NCI-H2171 (cell line): ENCODE results near the gene AFTPH.

Experiments
- DNase-seq: peaks from one replicate; lab custom pipeline; 2025; lab: John Stamatoyannopoulos, UW

Gene AFTPH

GRCh38 chr2:64540615-64541014 lies 16.5 kb downstream of the AFTPH start:
- no peak for DNase-seq

GRCh38 chr2:64541547-64541946 lies 17.4 kb downstream of the AFTPH start:
- DNase-seq = no peak

DNA sequence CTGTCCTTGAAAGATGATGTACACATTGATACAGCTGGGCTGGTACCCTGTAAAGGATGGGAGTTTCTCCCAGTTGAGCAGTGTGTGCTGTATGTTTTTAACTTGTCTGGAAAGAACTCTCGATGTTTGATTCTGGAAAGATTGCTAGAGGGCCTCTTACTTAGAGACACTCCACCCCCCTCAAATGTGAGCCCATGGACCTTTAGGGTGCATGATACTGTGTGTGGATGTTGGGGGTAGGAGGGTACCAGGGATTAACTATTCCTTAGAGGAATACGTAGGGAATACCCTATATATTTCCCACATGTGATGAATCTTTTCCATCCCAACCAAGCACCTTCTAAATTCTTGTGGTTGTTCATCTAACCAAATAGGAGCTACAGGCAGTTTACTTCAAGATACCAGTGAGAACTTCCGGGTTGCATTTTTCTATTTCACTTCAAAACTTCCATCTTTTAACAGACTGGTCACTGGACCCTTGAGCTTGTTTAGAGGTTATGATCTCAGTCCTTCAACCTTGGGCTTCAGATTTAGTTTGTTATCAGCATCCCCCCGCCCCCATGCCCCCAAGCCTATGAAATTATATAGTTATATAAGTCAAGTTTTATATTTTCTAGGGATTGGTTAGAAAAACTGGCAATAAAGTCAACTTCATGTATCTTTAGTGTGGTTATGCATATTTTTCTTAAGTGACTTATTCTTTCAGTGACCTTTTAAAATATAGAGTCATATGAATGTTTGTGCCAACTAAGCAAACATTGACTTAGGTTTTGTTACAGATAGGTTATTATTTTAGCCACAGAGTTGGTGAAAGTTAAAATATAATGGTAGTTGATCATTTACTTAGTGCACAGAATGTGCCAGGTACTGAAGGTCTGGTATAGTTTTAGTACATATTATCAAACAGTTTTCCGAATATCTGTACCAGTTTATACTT lies 18.2 kb downstream of the AFTPH start:
- DNase-seq = no peak

GRCh38 chr2:64543008-64543697 lies 19.0 kb downstream of the AFTPH start:
- no peak for DNase-seq

DNA sequence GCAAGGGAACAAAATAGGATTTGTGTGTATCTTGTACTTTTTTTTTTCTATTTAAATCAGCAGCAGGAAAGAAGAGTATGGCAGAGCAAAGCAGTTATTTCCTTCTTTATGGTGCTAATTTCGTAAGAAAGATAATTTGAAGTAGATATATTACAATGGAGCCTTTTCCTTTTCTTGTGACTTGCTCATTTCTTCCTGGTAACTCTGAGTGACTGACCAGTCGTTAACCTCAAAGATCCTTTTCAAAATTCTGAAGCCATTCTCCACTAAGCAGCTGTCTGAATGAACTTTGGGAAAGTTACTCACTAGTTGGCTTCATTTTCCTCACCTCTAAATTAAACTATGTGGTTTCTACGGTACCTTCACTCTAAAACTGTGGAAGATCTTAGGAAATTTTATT lies 24.6 kb downstream of the AFTPH start:
- DNase-seq = no peak

DNA sequence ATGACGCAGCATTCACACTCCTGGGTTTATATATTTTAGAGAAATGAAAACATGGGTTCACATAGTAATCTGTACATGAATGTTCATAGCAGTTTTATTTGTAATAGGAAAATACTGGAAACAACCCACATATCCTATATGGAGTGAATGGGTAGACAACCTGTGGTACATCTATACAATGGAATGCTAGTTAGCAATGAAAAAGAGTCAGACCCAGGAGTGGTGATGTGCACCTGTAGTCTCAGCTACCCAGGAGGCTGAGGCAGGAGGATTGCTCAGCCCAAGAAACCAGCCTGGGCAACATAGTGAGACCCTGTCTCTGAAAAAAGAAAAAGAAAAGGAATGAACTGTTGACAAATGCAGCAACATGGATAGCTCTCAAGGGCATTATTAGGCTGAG lies 25.9 kb downstream of the AFTPH start:
- DNase-seq = no peak

DNA sequence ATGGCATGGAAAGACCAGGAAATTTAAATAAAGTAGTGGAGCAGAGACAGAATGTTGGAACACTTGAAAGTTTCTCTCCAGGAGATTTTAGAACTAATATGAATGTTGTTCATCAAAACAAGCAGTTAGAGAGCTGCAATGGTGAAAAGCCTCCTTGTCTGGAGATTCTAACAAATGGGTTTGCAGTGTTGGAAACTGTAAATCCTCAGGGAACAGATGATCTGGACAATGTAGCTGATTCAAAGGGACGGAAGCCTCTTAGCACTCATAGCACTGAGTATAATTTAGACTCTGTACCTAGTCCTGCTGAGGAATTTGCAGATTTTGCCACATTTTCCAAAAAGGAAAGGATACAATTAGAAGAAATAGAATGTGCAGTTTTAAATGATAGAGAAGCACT lies 27.7 kb downstream of the AFTPH start:
- no peak for DNase-seq

DNA sequence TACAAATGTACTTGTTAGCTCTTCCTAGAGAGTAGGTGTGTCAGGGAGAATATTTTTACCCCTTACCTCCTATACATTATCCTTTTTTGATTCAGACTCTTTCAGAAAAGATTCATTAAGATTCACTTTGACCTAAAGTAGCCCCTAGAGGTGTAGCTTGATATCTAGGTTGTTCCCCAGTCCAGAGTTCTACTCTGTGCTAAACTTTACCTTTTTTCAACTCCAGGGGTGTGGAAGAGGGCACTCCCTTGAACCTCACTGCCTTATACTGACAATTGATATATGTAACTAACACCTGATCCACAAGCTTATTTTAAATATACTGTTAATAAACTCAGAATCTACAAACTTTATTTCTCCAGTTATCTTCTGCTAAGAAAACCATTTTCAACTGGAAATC lies 30.0 kb downstream of the AFTPH start:
- DNase-seq = no peak

GRCh38 chr2:64558445-64559081 lies 34.4 kb downstream of the AFTPH start:
- DNase-seq = no peak

DNA sequence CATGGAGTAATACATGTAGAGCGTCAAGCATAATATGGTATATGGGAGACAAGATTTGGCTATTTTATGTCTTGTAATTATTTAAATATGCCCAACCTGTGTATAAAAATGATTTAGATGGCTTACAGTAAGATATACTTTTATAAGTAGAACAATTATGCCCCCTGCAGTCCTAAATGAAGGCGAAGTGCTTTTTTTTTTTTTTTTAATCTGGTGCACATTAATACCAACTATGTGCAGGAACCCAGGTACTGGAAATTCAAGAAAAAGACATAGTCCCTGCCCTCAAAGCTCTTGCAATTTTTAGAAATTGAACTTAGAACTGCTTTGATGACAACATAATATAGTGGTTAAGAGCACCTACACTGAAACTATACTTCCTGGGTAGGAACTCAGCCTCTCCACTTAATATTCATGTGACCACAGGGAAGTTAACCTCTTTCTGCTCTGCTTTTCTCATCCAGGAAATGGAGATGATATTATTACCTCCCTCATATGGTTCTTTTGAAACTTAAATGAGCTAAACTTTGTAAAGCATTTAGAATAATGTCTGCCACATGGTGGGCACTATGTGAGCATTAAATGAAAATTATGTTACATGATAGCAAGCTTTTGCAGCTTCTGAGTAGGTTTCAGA lies 38.1 kb downstream of the AFTPH start:
- no peak for DNase-seq

DNA sequence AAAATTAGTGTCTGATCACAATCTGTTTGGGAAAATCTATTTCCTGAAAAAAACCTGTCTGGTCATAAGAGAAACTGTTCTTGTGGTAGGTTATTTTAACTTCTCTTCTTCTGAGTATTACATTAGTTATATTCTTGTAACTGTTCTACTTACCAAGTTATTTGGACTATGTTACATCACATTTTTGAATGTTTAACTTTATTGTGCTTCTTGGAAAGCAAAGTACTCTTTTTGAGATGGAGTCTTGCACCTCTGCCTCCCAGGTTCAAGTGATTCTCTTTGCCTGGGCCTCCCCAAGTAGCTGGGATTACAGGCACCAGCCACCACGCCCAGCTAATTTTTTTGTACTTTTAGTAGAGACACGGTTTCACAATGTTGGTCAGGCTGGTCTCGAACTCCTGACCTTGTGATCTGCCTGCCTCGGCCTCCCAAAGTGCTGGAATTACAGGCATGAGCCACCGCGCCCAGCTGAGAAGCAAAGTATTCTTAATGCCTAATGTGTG lies 39.4 kb downstream of the AFTPH start:
- no peak for DNase-seq

GRCh38 chr2:64565949-64566710 lies 42.0 kb downstream of the AFTPH start:
- peak; percentile 0 for DNase-seq

GRCh38 chr2:64567473-64567872 lies 43.3 kb downstream of the AFTPH start:
- DNase-seq = no peak

GRCh38 chr2:64568836-64569235 lies 44.7 kb downstream of the AFTPH start:
- DNase-seq = no peak

- DNase-seq = no peak
Measured at GRCh38 chr2:64574871-64575270, 50.7 kb downstream of the AFTPH start.

DNA sequence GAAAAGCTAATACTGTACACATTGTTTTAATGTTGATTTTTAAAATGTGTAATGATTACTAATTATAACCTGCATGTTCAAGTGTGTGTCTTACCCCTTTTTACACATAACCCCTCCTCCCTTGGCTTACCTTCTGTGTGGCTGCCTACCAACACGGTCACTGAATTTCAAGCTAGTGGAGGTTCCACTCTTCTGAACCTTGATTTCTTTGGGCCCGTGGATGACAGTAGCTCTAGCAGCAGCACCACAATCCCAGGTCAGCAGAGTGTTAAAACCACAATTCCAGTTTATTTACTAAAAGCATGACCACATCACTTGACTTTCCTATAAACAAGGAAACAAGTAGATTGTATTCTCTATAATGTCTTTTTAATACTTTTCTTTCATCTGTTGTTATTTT lies 56.9 kb downstream of the AFTPH start:
- no peak for DNase-seq

GRCh38 chr2:64581777-64582539 lies 57.8 kb downstream of the AFTPH start:
- DNase-seq = no peak

DNA sequence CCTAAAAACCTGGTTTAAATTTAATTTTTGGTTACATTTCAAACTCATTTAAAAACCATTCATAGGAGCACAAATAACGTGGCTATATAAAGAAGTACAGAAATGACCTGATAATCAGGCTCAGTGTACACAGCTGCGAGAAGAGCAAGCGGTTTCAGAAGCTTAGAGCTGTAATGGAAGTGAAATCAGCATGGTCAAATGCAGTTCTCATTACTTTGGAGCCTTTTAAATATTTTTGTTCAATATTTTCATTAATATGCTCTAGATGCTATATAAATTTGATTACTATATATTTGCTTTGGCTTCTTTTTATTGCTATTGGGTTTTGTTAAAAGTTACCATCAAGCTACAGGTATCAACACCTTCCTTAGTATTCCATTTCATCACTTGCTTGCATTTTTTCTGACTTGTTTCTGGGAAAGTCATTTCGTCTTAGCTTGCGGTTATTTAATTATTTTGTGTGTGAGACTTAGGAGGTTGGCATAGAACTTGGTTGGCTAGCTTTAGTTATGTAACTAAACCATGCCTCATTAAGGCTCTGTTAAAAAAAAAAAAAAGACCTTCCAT lies 58.7 kb downstream of the AFTPH start:
- no peak for DNase-seq

DNA sequence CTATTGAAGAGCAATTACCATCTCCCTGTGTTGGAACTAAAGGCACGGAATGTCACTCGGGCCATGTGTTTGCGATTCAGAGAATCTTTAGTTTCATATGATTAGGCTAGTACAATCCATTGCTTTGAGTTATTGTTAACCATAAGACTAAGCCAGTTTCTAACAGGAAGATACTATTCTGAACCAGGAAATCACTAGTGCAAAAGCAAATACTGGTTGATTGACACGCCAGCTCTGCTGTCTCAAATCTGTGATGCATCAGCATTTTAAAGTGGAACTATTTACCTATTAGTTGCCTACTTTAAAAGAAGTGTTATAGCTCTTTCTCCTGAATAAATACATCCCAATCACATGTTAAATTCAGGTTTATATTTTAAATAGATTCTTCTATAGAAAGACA lies 61.9 kb downstream of the AFTPH start:
- DNase-seq = no peak

GRCh38 chr2:64586883-64587481 lies 62.9 kb downstream of the AFTPH start:
- DNase-seq = peak; percentile 41
